ENCODE data around the gene TMPRSS4.

TMPRSS4 gene

DNA sequence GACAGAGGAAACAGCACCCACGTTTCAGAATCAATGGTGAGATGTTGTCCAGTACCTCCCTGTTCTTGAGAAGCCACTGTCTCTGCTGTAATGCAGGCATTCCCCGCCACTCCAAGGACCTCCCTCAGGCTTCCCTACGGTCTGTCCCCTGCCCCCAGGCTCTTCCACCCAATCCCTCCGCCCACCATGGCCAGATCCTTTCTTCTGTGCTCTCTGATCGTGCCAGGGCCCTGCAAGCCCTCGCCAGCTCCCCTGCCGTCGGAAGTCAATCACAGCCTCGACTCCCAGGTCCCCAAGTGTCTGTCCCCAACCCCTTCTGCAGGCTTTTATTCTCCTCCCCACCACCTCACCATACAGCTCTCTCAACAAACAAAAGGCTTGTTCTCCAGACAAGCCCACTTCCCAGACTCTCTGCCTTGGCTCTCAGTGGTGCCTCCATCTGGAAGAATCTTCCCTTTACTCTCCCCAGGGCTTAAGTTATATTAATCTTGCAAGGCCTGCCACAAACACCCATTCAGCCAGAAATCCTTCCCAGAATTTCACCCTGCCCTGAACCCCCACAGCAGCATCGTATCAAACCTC is 62.1 kb downstream of the TMPRSS4 start:
- no peak for DNase-seq

DNA sequence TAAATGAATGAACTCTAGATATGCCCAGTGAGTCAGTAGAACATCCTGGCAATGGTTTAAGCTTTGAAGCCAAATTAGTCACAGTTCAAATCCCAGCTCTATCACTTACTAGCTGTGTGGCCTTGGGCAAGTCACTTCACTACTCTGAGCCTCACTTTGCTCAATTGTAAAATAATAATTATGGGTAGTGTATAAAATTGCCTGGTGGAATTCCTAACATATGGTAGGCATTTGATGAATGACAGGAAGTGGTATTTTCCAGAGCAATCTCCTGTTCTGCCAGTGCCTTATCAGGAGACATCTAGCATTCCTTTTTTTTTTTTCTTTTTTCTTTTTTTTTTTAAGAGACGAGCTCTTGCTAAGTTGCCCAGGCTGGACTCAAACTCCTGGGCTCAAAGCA is 62.7 kb downstream of the TMPRSS4 start:
- no peak for DNase-seq

DNA sequence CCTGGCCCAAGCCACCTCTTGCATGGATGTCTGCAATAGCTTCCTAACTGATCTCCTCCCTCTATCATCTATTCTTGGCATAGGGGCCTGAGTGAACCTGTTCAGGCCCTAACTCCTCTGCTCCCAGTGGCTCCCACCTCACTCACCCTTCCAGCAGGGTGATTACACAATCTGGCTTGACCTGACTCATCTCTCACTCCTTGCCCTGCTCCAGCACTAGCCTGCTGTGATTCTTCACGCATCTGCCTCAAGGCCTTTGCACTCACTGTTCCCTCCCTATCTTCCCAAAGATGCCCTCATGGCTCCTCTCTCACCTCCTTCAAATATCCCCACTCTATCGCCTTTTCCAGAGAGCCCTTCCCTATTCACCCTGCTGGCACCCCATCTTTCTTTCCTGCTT is 65.2 kb downstream of the TMPRSS4 start:
- no peak for DNase-seq

DNA sequence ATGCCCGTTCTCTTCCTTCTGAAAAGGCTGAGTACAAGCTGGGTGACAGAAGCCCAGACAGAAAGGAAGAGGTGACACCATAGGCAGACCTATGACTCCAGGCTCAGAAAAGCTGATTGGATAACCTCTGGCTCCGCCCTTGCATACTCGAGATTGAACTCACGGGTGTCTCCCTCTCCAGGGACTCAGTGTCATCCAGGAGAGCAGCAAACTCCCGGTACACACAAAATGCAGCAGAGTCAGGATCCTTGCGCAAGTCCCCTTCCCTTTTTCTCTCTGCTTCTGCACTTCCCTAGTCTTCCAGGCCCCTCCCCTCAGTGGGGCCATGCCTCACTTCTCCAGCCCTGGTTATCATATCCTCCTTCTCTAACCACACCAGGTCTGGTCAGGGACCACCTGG is 65.9 kb downstream of the TMPRSS4 start:
- no peak for DNase-seq

DNA sequence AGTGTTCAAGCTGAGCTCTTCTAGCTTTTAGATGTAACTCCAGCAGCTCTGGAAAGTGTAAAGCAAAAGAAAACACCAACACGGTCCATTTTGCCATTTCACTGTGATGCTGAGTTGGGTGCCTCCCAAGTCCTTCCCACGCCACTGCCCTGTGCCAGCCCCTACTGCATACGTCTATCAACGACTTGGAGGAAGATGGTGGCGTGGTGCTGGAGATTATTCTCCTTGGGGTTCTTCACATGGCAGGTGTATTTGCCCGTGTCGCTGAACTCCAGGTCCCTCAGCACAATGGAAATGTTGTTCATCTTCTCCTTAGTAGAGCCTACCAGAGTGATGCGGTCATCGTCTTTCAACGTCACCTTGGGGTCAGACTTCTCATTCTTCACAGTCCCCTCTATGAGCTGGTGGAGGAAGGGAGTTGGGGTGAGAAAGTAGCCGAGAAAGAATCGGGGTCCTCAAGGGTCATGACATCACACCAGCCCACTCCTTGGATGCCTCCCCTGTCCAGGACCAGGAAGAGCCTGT is 66.8 kb downstream of the TMPRSS4 start:
- DNase-seq, result no peak

DNA sequence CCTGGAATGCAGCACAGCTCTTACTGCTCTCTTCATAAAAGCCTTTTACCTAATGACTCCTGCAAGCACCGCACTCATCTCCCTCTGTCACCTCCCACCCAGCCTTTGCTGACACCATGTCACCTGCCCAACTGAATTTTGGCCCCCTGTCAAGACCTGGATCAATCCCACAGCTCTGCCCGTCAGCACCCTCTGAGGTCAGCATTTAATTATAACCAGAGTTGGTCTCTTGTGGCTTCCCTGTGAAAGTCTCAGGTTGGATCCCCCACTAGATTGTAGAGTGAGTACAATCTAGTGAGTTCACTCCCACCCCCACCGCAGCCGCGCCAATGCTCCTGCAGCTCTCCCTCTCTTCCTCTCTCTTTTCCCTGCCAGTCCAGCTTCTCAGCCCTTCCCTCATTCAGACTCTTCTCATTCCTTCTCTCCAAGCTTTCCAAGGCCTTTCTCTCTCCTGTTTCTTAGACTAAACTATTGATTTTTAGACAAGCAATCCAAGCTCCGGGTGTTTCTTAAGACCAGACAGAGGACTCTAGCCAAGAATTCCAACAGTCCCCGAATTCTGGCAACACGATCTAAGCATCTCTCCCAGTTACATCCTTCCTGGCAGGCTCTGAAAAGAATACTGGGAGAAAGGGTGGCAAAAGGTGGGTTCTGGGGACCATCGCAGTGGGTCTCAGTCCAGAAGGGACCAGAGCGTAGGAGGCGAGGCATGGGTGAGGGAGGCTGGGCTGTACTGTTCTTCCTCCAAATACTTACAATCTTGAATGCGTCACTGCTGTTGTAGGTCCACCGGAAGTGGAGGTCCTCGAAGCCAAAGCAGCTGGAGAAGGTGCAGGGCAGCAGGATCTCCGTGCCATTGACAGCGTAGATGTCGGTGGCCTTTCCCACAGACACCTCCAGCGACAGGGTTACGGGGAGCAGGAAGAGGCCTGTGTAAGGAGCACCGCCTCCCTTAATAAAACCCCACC is 67.7 kb downstream of the TMPRSS4 start:
- DNase-seq, result no peak

DNA sequence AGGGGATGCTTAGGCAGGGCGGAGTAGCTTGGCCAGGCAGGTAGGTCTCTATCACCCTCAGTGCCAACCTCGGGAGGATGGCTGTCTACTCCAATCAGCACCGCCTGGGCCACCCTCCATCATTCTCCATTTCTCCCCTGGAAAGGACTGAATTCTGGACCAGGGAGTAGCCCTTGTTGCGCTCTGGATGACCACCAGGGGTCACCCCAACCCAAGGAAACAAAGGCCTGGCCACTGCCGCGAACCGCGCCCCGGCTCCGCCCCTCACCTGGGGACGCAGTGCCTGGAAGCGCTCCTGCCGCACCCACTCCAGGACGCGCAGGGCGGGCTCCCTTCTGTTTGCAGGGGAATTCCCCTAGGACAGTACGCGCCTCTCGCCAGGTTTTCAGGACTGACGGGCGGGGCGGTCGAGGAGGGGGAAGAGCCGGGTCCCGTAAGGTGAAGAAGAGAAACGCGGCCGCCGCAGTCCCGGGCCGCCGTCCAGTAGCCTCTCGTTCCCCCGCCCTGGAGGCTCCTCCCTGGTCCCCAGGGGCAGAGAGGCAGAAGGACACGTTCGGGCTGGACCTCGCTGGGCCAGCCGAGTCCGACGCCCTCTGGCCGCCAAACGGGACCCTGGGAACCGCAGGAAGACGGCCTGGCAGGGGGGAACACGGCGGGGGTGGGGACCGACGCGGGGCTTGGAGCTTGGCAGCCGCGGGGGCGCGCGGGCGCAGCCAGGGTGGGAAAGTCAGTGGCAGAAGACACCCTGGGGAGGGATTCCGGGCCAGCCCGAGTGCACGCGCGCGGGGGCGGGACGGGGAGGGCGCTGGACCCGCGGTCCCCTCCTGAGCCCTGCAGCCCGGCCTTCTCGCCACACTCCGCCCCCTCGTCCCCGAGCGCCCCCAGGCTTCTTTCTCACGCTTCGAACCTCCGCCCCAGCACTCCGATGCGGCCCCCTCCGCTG is 68.7 kb downstream of the TMPRSS4 start:
- peak; percentile 53 for DNase-seq

DNA sequence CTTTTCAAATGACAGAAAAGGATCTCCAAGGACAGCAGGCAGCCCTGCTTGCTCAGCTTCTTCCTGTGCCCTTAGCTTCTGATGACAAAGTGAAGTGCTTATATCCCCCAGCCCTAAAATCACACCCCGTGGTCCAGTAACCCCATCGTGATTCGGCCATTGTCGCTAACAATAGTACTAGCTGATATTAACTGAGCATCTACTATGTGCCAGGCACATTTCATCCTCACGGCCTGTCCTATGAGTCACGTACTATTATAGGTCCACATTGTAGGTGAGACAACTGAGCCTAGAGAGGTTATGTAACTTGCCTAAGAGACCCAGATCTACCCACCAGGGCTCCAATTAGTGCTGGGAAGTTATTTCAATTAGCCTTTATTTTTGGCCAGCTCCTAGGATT is 69.7 kb downstream of the TMPRSS4 start:
- DNase-seq, result no peak

DNA sequence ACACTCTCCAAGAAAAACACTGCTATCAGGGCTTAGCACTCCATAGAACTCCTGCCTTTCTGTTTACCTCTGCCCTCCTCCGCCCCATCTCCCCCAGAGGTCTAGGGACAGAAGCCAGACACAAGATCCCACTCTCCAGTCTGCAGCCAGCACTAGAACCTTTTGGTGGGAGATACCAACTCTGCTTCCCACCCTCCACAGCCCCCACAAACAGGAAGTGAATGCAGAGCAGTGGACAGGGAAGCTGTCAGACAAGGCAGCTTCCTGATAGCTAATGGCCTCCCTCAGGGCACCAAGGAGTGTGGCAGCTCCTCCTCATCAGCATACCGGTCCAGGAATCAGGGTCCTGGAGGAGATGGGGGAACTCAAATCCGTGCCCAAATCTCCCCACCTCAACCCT is 70.6 kb downstream of the TMPRSS4 start:
- DNase-seq, result no peak

DNA sequence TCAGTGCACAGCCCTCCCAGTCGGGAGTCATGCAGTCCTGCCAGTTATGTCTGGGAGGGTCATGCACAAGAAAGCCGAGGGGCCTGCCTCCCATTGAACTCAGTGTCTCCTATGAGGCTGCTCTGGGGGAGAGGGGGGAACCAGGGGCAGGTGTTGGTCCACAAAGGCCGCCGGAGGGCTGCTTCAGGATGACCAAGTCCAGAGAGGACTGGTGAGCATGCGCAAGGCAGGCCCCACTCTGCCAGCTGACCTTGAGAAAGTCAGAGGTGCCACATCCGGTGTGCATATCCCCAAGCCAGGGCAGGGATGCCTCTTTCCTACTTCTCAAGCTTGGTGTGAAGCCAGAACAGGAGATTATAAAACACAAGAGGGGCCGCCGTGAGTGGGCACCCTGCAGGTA is 71.4 kb downstream of the TMPRSS4 start:
- no peak for DNase-seq

DNA sequence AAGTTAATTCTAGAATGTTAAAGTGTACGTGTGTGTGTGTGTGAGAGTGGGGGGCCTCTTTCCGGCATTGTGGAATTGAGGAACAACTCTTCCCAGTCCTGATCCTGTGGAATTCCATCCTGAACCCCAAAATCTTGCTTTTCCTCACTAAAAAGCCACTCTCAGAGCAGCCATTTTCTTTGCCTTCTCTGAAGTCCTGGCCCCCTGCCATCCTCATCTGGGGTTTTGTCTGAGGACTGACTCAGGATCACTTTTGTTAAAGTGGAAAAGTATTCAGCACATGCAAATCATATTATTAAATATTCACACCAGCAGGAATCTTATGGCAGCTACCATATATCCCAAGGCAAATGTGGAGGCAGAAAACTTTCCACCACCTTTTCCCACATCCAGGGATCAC is 72.0 kb downstream of the TMPRSS4 start:
- DNase-seq, result peak; percentile 14

DNA sequence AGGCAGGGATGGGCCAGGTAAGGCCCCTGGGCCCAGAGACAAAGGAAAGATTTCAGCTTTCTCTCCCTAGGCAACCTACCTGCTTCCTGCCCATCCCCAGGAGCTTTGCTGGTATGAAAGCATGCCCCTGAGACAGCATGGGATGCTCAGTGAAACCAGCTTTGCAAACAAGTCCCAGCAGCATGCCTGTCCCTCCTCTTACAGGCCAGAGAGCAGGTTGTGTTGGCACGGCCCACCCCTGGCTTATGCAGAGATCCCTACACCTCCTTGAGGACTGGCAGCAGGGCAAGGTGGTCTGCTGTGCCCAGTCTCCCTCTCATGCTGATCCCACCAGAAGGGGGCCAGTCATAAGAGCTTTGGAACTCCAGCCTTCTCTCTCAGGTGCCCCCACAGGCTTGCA is 72.6 kb downstream of the TMPRSS4 start:
- no peak for DNase-seq

DNA sequence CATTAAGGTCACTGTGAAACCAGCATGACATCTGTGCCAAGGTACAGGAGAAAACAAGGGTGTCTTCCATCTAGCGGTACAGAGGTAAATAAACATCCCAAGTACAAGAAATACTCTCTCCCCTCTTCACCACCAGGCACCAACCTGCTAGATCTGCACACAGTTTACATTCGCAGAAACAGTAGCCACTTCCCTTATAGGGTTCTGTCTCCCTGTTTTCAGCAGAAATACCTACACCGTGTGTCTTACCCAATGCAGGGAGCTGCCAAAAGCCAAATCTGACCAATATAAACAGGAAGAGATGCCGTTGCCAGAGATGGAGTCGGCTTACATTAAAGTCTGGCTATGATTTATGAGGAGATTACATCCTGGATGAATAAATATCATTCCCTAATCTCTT is 74.6 kb downstream of the TMPRSS4 start:
- DNase-seq, result no peak

DNA sequence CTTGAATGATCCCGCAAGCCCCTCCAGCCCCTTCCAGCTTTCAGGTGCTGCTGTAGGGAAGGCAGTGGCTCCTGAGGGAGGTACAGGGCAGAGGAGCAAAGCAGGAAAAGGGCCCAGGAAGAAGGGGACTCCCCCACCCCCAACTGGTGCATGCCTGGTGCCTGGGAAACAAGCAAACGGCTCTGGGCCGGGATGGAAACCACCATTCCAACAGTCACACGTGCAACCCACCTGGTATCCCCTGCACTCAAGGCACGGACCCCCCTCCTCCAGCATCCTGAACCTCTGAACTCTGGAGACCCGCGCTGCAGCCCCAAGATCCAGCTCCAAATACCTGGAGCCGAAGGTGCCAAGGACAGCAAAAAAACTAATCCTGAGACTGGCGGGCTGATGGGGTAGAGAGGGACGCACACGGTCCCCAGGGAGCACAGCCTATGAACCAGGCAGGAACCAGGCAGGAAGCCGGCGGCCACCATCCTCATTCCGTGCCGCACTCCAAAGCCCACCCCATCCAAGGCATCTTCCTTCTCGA is 75.2 kb downstream of the TMPRSS4 start:
- no peak for DNase-seq

DNA sequence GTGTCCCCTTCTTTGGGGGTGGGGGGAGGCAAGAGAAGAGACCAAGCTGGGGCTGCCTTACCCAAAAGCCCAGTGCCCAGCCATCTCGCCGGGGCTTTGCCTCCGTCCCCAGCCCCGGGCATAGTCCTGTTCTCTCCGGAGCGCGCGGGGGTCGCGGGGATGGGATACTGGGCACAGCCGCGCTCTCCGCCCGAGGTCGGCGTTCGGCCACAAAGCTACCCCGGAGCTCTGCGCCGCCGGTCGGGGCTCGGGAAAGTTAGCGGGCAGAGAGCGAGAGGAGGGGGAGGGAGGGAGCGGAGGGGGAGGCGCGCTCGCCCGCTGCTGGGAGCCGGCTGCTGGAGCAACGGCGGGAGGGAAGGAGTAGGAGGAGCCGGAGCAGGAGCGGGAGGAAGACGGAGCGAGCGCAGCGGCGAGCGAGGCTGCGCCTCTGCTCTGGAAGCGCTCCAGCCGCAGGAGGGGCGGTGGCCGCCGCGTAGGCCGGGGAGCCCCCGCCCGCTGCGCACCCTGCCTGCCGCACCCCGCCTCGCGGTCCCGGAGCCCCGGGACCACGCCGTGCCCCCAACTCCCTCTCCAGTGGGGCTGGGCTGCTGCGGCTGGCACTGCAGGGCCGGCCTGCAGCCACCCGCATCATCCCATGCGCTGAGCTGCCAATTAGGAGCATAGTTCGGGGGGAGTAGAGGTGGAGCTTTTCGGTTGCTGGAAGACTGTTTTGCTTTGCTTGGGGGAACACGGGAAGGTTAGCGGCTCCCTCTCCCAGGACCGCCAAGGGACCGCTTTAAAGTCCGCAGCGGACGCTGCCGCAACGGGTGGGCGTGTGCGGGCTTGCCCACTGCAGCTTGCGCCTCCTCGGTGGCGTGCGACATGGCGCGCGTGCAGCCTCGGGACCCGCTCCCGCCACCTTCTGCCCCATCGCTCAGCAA is 75.9 kb downstream of the TMPRSS4 start, which contains the start of gene SCN4B:
Gene SCN4B (minus strand): TSS at position 272 of the 920 bp plus-strand sequence. CDS start 150 bp downstream, at position 122.
- DNase-seq, result peak; percentile 63

DNA sequence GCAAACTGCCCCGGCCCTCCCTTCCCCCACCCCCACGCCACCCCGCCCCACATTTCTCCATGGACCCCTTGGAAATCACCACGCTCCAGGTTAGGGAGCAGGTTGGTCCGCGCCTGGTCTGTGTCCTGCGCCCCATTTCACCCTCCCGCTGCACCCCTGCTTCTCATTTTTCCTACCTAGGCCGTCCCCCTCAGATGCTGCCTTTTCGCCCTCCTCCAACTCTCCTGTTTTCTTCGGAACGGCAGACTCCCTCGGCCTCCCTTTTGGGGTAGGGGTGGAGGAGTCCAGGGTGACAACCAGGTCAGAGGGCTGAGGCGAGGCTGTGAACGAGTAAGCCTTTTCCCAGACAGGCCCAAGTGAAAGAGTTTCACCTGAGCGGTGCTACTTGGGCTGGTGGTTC is 76.6 kb downstream of the TMPRSS4 start:
- DNase-seq, result no peak

DNA sequence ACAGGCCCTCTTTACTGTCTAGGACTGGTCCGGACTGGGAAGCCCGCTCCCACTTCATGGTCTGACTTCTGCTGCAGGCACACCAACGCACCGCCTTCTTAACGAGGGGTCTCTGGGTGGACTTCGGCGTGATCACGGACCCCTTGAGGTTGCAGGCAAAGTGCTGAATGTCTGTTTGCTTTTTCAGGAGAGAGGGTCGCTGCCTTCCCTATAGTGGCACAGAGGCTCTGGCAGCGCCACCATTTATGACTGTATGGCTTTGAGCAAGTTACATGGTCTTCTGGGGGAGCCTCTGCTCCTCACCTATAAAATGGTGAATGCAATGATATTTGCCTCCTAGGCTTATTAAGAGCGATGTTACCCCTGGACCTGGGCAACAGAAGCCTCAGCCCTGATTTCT is 77.1 kb downstream of the TMPRSS4 start:
- no peak for DNase-seq

DNA sequence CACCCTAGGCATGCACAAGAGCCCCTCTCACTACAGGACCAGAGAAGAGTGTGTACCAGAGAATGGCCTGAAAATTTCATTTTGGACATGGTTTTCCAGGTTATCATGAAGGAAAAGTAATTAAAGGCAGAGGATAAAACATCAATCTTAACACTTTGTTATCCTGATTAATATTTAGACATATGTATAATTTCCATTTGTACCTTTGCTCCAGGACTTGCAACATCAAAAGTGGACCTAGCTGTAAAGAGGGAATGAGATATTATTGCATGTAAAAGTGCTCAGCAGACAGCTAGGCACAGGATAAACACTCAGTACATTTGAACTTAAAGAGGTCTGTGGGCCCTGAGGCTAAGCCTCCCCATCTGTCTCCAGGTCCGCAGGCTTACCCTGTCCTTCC is 77.8 kb downstream of the TMPRSS4 start:
- DNase-seq, result no peak

DNA sequence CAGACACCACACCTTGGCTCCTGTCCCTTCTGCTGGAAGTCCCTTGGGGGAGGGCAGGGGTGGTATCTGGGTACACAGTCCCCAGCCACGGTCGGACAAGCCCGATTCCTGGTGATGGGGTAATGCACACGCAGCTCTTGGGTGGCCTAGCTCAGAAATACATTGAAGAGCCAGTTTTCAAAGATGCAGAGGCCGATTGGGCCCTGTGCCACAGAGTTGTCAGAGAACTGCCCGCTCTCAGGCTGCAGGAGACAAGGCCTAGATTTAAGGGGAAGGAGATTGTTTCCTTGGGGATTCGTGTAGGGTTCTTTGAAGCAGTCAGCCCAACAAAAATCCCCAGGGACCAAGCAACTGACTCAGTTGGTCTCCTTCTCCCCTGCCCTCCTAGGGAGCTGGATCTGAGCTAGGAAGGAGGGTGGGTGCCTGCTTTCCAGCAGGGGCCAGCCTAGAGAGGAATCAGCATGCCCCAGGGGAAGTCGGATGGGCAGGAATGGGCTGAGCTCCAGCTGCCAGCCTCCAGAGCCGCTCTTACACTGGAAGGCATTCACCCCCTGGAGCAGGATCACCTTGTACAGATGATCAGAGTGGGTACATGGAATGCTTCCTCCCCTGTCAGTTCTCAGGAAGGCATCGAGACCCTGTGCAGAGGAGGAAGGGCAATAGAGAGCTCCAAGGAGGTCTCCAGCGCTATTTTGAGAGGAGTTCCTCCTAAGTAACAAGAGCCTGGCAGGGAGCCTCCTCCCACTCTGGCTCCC is 79.1 kb downstream of the TMPRSS4 start:
- no peak for DNase-seq

DNA sequence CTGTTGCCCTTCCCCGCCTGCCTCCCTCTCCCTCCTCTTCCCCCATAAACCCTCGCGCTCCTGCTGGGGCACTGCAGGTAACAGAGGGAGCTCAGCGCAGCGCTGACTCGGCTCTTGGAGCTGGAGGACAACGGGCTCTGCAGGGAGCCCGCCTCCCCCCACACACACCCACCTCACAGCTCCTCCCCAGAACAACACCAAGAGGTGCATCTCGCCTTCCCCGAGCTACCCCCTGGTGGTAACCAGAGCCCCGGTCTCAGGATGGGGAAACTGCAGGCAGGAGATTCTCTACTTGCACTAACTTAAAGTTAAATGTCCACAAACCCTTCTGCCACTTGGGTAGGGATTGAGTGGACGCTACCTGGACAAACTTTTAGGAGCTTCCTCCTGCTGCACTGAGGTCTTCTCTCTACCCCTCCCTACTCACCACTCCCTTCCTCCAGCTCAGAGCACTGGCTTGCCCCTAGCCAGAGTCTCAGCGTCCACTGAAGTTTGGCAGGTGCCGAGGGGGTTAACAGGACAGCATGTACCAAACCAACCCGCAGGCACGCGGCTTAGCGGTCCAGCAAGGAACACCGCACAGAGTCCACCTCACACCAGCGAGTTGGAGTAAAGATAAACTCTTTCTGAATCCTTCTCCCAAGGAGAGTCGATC is 79.8 kb downstream of the TMPRSS4 start:
- no peak for DNase-seq

Measured in fibroblast of skin of abdomen (primary cell).